ELF-1 (cell line): ENCODE results near the gene RASGRP1.
"Not testable (repeated sequence)": the region's sequence is repeated elsewhere in the genome, so short reads cannot be mapped to it uniquely, and the experiment has no call there.

Experiments
- DNase-seq: peaks from one replicate; pipeline ENCODE4 v3.0.0-alpha.2; 2016; ENCODE audit warnings: low read depth, low spot score

The RASGRP1 gene

DNA sequence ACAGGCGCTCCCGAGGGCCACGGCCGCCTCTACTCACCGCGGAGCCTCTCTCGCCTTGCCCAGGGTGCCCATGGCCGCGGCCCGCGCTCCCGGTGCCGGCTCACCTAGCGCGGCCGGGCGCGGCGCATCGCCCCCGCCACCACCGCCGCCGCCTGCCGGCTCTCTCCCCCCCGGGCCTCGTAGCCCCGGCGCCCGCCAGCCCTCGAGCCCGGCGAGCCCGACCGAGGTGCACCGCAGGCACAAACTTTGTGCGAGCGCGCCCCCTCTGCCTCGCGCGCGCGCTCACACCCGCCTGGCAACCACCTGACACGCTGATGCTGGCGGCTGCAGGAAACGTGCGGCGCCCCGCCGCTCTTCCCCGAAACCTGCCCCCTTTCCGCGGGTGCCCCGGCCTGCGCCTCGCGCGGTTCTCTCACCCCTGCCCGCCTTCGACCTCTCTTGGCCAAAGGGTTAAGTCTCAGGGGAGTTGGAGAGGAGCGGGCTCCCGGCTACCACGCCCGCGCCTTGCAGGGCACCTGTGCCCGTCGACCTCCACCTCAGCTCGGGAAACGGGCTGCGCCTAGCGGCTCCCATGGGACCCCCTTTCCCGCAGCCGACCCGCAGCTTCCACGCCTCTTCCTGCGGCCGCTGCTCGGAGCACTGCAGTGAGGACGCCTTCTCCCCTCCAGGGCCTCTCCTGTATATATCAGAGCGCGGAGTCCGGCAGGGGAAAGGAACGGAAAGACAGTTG is at the start of gene RASGRP1:
Gene RASGRP1, minus strand, starts transcription at position 258 of the 730 bp plus-strand sequence. Its CDS starts 186 bp downstream, at position 72.
- DNase-seq: peak; percentile 75

DNA sequence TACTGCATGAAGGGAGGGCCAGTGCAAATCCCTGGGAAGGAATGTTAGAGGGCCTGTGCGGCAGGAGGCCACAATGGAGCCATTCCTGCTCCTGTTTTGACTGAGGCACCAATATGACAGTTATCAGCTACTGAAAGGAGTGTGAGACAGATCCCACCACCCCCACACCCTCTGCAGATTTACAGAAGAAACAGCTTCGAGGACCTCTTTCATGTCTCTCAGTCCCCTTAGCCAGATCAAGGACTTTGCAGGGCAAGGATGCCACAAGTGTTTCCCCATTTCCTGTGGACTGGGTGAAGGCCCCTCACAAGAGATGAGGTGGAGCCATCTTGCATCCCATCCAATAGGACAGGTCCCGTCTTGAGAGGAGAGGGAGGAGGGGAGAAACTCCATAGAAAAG is 48.5 kb upstream of the RASGRP1 start:
- DNase-seq: no peak

DNA sequence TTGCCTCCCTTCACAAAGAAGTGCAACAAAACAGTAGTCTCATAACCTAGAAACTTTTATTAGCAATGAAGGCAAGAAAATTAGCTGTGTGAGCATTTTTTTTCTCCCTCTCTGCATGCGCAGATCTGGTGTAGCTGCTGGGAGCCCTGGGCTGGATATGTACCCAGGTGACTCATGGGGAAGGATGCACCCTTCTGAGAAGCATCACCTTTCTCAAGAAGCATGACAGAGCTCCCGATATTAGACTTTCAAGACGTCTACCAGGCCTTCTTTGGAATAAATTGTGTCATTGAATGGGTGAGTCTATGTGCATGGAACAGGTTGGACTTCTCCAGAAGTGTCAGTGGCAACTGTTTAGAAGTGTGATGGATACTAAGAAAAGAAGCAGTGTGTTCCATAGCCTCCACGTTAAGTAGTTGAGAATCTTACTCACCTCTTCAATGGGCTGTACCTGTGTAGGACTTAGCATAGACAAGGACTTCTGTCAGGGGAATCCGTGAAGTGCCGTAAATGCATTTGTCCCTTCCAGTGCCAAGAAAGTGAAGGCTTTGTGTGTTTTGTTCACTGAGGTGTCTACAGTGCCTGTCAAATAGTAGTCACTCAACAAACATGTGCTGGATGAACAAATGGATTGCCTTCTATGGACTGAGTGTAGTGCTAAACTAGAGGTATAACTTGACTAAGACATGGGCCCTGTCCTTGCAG is 47.7 kb upstream of the RASGRP1 start:
- no peak for DNase-seq

DNA sequence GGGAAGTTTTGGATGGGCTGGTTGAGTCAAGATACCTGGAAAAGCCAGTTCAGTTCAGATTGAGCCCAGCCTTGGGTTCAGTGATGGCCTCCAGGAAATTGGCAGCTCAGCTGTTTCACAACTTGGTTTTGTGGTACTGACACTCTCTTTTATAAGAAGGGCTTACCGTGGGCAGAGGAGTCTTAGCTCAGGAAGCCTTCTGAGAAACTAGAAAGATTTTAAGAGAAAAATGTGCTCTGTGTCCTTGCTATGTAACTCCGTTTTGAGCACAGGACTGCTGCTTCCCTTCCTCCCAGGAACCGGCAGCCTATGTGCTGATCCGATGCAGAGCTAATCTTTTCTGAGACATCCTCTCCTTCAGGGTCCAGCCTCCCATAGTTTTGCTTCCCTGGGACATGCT is 46.6 kb upstream of the RASGRP1 start:
- no peak for DNase-seq

DNA sequence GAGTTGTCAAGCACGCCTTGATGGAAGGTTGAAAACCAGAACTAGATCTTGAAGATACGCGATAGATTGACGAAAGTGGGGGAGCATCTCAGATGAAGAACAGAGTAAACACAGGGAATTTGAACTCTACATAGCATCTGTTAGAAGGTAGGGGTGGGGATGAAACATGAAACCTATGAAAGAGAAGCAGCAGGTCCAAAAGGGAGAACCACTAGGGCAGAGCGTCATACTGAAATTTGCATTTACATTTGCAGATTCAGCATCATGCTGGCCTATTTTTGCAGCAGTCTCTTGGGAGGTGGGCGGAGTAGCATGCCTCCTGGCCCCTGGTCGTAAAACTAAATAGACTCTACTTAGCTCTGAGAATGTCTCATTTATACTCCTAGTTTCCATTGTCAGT is 46.1 kb upstream of the RASGRP1 start:
- DNase-seq: no peak

DNA sequence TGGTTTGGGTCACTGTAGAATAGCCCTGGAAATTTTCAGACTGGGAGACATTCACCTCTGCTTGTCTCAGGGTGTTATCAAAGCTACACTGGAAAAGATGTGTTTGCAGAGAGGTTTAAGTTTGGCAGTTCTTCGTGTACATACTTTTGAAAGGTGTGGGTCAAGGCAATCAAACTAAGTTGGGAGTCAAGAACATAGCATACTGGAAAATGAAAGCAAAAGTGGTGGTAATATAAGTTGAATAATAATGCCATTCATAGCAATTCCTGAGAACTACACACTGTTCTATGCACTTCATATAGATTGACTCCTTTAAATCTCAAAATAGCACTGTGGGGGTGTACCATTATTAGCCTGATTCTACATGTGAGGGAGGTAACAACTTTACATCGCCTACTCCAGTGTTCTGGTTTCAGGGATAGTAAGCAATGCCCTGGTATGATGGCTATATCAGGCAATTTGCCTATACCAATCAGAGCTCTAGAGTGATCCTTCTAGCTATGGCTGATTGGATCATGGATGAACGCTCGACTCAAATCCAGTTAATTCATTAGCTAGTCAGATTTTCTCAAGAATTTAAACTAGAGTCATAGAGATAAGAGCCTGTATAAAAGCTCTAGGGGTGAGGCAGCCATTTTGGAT is 44.6 kb upstream of the RASGRP1 start:
- DNase-seq: no peak

DNA sequence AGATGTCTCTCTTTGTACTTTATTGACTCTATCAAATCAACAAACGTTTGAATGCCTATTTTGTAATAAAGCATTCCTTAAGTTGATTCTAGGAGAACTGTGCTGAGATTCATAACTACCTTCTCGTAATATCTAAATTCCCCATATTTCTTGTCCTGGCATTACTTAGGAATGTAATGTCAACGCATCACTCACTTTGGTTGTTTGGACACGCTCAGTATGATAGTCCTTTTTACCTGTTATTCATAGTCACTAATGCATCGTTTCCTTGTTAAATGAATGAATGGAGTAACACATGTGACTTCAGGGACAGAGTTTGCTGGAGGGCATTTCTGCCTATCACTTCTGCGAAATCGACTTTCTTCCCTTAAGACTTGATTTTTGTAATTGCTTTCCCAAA is 44.1 kb upstream of the RASGRP1 start:
- DNase-seq: no peak

DNA sequence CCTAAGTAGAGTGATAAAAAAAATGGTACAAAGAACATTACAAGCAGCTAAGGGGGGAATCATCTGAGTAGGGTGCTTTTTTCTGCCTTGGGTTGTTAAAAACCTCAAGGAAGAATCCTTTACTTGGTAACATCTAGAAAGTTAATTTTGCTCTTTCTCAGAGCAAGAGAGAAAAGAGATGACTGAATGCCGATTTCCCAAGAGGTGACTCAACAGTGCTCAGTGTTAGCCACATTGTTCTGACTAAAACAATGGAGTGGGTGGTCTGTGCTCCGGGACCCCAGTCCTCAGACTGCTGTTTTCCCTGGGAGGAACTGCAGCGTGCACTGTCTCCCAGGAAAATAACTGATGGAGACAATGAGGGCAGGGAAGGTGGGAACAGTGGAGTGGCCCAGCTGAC is 41.1 kb upstream of the RASGRP1 start:
- DNase-seq: no peak

DNA sequence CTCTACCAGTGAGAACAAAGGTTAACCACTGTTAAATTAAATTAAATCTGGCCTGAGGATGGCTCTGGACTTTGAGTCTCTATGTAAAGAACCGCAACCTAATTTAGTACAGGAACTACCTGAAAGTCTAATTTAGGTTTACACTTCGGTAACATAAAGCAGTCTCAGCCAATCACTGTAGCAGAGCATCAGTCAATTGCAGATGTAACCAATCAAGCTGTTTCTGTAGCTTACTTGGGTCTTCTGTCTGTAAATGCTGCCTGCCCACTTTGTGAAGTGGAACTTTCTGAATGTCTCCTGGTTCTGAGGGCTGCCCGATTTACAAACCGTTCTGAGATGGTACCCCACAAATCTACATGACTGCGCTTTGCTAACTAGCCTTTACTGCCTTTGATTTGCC is 39.1 kb upstream of the RASGRP1 start:
- no peak for DNase-seq

DNA sequence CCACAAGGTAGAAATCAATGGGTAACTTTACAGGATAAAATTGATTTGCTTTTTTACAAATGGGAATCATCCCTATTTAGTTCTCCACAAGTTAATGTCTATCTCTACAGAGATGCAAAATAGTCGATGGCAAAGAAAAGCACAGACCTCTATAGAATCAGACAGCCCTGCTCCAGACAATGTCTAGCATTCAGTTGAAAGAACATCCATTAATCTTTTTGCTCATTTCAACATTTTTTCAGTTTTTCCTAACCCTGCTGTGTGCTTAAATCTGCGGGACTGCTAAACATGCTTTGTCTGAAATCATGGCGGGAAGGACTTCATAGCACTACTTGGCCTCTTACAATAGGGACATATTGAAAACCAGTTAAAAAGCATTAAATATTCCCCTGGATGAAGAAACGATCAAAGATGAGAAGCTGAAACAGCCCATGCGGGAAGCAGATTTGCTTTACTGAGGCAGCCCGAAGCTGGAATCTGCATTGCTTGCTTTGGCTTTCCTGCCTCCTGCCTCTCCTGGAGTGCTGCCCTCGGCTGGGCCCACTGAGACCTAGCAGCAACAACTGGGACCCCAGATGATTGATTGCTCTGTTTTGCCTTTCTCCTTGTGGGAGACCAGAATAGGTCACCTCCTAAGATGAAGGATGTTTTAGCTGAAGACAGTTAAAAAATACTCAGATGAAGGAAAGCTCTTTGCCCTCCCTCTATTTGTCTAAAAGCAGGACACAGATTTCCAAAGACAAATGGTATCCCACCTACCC is 38.5 kb upstream of the RASGRP1 start:
- peak; percentile 14 for DNase-seq

DNA sequence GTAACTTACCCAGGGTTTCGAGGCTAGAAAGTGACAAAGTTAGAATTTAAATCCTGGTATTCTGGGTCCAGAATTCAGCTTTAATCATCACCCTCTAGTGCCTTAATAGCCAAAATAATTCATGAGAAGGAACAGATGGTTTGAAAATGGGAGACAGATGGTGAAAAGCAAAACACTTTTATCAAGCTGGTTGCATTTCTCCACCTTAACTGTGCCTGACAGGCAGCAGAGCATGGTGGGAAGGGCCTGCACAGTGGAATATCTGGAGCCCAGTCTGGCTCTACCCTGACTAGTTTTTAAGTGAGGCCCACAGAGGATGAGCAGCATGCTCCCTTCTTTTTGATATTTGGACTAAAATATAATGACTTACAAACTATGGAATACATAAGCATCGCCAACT is 35.6 kb upstream of the RASGRP1 start:
- DNase-seq: no peak

DNA sequence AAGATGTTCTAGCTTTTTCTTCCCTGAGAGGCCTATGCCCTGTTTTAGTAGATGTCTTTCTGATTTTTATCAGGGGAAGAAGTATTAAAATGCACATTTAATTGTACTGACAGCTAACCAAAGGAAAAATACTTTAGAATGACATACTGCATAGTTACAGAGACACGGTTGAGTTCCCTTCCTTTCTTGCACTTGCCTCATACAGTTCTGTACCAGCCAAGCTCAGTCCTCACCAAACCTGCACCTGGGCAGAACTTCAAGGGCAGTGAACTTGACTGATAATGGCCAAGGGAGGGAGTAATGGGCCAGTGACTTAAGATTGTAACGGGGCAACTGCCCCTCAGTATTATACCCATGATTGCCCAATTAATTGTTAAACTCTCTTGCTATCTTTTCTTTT is 34.1 kb upstream of the RASGRP1 start:
- DNase-seq: no peak

DNA sequence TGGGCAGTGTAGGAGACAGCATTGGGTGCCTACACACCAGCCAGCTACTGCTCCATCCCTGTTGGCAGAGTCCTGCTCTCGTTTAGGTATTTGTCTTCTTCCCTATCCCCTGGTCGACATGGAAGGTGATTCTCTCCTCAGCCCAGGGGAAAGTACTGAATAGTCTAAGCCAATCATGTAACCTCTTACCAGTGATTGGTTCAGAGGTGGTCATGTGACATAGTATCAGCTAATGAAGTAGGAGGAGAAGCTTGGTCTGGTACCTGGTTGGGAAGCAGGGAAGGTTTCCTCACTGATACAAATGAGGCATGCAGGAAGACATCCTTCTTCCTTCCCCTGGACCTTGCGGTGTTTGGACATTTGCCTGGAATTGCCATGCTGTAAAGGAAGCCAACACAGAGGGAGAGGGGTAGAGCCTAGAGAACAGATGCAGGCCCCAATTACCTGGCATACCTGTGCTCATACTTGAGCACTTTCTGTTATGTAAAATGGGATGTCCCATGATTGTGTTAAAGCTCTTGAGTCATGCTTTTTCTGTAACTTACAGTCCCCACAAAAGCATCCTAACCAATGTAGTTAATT is 32.7 kb upstream of the RASGRP1 start:
- no peak for DNase-seq

DNA sequence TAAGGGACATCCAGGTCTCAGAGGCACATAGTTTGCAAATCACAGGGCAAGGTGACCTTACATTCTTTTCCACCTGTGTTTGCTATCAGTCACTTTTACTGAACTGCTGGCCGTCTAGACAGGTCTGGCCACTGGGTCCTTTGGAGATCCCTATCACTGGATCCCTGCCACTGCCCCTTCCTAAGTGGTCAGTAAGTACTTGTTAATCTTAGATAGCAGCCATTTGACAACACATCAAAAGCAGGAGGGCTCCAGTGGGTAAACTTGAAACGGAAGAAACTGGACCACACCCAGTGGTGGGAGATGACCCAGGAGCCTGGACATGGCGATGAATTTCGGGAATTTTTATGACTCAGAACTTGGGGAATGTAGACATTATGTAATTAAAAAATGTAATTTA is 28.9 kb upstream of the RASGRP1 start:
- DNase-seq: peak; percentile 55

DNA sequence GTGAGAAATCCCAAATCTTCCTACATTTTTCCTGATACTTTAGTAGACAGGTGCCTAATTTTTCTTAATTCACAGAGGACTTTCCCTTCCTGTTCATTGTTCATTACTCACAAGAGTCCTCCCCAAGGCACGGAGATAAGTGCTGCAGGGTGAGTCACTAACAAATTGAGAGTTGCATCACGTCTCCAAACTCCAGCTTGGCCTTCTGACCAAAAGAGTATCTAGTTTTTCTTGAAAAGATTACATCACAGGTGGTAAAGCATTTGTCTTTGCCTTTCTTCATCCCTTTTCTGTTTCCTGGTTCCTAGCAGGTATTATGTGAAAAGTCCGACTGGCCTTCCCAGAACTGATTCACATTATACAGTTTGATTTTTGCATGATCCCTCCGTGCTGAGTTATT is 24.9 kb upstream of the RASGRP1 start:
- peak; percentile 15 for DNase-seq

DNA sequence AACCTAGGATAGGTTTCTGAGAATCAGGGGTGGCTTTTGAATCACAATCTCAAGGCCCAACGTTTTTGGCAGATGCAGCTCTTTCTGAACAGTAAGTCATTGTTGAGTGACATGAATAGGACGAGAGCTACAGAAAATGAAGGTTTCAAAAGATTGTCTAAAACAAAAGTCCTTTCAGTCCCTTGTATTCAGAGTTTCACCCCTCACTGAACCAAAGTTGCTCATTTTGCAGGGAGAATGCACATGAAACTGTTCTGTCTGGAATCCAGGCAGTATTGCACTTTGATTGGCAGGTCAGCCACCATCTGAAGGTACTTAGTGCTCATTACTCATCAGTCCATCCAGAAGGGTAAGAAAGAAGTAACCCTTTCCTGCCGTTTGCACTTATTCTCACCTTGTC is 24.1 kb upstream of the RASGRP1 start:
- DNase-seq: no peak

DNA sequence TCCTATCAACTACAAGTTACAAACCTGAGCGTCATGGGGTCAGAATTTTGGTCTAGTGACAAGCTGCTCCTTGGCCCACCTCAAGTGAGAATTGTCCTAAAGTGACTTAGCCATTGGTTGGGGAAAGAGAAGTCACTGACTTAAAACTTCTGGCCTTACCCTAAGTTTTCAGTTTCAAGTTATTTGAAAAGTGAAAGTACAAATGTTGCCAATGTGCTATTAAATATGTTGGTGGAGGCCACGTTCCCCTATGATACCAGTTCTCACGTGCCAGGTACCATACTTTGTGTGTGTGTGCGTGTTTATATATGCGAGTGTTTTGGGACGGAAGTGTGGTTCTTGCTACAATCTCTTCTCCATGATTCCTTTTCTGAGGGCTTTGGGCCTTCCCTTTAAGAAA is 22.6 kb upstream of the RASGRP1 start:
- DNase-seq: no peak

DNA sequence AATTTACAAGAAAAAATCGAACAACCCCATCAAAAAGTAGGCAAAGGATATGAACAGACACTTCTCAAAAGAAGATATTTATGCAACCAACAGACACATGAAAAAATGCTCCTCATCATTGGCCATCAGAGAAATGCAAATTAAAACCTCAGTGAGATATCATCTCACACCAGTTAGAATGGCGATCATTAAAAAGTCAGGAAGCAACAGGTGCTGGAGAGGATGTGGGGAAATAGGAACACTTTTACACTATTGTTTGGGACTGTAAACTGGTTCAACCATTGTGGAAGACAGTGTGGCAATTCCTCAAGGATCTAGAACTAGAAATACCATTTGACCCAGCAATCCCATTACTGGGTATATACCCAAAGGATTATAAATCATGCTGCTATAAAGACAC is 21.4 kb upstream of the RASGRP1 start:
- DNase-seq: not testable (repeated sequence)

DNA sequence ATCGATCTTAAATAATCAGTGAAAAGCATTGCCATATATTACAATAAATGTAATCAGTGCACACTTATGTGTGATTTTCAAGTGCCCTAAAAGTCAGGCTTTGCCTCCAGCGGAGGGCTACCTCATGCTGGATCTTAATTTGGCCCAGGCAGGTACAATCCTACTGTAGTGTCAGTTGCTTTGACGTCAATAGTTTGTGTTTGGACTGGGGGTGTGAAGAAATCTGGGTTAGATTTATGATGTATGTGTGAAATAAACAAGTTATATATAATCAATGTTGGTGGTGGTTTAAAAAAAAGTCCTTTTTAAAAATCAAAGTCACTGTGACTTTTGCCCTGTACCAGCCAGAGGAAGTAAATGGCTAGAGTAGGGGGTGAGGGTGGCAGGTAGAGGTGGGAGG is 14.0 kb upstream of the RASGRP1 start:
- no peak for DNase-seq

DNA sequence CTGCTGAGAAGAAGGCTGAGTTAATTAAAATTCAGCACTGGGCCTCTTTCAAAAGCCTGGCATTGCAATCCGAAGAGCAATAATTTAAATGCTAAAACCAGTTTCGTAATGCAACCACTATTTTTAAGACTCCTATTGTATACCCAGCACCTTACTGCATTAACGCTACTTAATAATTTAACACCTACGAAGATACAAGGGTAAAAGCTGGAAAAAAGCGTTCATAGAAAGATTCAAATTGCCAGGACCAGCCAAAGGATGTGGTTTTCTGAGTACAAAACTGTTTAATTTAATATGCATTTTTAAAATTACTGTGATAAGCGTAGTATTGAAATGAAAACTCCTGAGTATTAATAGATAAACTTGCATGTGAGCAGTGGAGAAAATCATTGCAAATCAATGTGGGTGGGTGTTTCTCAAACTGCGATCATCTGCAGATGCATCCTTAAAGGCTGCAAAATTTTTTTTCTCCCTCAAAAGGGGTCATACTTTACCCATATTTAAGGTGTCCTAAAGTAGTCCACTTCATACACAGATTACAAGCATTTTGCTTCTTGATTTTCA is 12.9 kb upstream of the RASGRP1 start:
- DNase-seq: no peak

DNA sequence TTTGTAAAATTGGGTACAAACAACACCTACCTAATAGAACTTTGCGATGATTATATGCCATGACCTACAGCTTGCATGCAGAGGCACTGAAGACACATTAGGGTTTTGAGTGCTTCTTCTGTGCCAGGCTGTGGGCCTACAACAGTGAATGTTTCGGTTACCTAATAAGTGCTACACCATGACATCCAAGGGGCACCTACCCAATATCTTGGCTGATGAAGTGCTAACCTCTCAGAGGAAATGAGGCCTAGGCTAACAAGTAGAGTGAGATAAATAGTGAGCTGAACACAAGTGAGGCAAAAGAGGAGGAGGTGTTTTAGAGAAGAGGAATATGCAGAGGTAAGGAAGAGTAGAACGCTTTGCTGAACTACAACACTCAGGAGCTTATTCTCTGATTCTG is 12.2 kb upstream of the RASGRP1 start:
- DNase-seq: no peak
